ENCODE measurements around the gene ATXN1. TPM values are rescaled to one million over a fixed set of nuclear protein-coding genes. Genes with fewer than 3 reads are reported as not detected.

ATXN1 gene
- total RNA-seq, 1 donor from 2014 or later, result 59.8 TPM

- no peaks in the 10 kb centered on the region for H3K4me1 Mint-ChIP-seq
- no peak for ATAC-seq (ENCODE audit: low read depth)
- intact Hi-C loops (cut with micrococcal nuclease), result no loop called here
- H3K27me3 Mint-ChIP-seq, result no peaks in the 10 kb centered on the region
- POLR2A ChIA-PET, result no interaction called here
- no peak overlapping the region for H3K27ac Mint-ChIP-seq
- H3K4me3 Mint-ChIP-seq, result no peak overlapping the region
- TF ChIP-seq CTCF (IDR thresholded peaks at IDR 0.05), result no peak
- no peaks in the 10 kb centered on the region for H3K9me3 Mint-ChIP-seq
- DNase-seq, result no peak
- H3K36me3 Mint-ChIP-seq (ENCODE audit: low read depth), result no peaks in the 10 kb centered on the region
- CTCF ChIA-PET, result no interaction called here
Measured at GRCh38 chr6:16559071-16559470, 202.2 kb downstream of the ATXN1 start.

GRCh38 chr6:16555550-16555949 is 205.7 kb downstream of the ATXN1 start:
- no peak for DNase-seq
- POLR2A ChIA-PET, result no interaction called here
- TF ChIP-seq CTCF (IDR thresholded peaks at IDR 0.05), result no peak
- Mint-ChIP-seq H3K9me3 (no peaks in the 10 kb centered on the region), H3K4me1 (no peaks in the 10 kb centered on the region), H3K27ac (no peak overlapping the region), H3K4me3 (no peak overlapping the region), H3K36me3 (ENCODE audit: low read depth) (no peaks in the 10 kb centered on the region), H3K27me3 (no peaks in the 10 kb centered on the region)
- no peak for ATAC-seq (ENCODE audit: low read depth)
- CTCF ChIA-PET, result no interaction called here
- intact Hi-C loops (cut with micrococcal nuclease), result no loop called here

- H3K36me3 Mint-ChIP-seq (ENCODE audit: low read depth), result no peaks in the 10 kb centered on the region
- no peak for TF ChIP-seq CTCF (IDR thresholded peaks at IDR 0.05)
- ChIA-PET POLR2A (no interaction called here), CTCF (no interaction called here)
- no peaks in the 10 kb centered on the region for H3K9me3 Mint-ChIP-seq
- no peak overlapping the region for H3K4me3 Mint-ChIP-seq
- H3K4me1 Mint-ChIP-seq, result no peaks in the 10 kb centered on the region
- H3K27me3 Mint-ChIP-seq, result no peaks in the 10 kb centered on the region
- DNase-seq, result no peak
- intact Hi-C loops (cut with micrococcal nuclease), result no loop called here
- no peak for ATAC-seq (ENCODE audit: low read depth)
- H3K27ac Mint-ChIP-seq, result no peak overlapping the region
Measured at GRCh38 chr6:16553531-16553930, 207.7 kb downstream of the ATXN1 start.

- no peak for TF ChIP-seq CTCF (IDR thresholded peaks at IDR 0.05)
- Mint-ChIP-seq H3K9me3 (no peaks in the 10 kb centered on the region), H3K4me3 (no peak overlapping the region), H3K4me1 (no peaks in the 10 kb centered on the region), H3K27me3 (no peaks in the 10 kb centered on the region), H3K27ac (no peak overlapping the region), H3K36me3 (ENCODE audit: low read depth) (no peaks in the 10 kb centered on the region)
- DNase-seq, result no peak
- CTCF ChIA-PET, result no interaction called here
- POLR2A ChIA-PET, result interaction anchor here (0.6 to 0.7 kb wide), 2 partner anchors 33 to 314 kb away, joined by 3 to 6 read pairs; no protein-coding TSS in a partner anchor
- intact Hi-C loops (cut with micrococcal nuclease), result no loop called here
- ATAC-seq (ENCODE audit: low read depth), result no peak
Measured at GRCh38 chr6:16551466-16551865, 209.8 kb downstream of the ATXN1 start.

- no peaks in the 10 kb centered on the region for H3K9me3 Mint-ChIP-seq
- H3K27ac Mint-ChIP-seq, result no peak overlapping the region
- no peaks in the 10 kb centered on the region for H3K4me1 Mint-ChIP-seq
- ChIA-PET POLR2A (no interaction called here), CTCF (no interaction called here)
- no peak overlapping the region for H3K4me3 Mint-ChIP-seq
- H3K36me3 Mint-ChIP-seq (ENCODE audit: low read depth), result no peaks in the 10 kb centered on the region
- no peak for TF ChIP-seq CTCF (IDR thresholded peaks at IDR 0.05)
- no peaks in the 10 kb centered on the region for H3K27me3 Mint-ChIP-seq
- ATAC-seq (ENCODE audit: low read depth) (no peak), DNase-seq (no peak)
- intact Hi-C loops (cut with micrococcal nuclease), result loop anchor here (5.0 kb wide), 1 partner anchor 34 kb away; no protein-coding TSS in a partner anchor
Measured at GRCh38 chr6:16548121-16548520, 213.1 kb downstream of the ATXN1 start.

Data from activated B cell treated with CpG ODN at 0.5 μM for 24 hours (primary cell).